Subcutaneous adipose tissue (tissue), 4 donors: ENCODE data around the gene TFCP2. TPM values are rescaled to one million over a fixed set of nuclear protein-coding genes. Genes with fewer than 3 reads are reported as not detected.

Experiments used
- CTCF ChIP-seq: fragments of 450-650 bp; IDR thresholded peaks from one replicate; pipeline ENCODE4 v1.5.1; 2016; ENCODE audit warnings: low read depth, mild to moderate bottlenecking, control low read depth, antibody characterized with exemption, moderate library complexity
- total RNA-seq, 4 donors: library from RNA; depleted of rRNA; stranded (reverse); fragments of >200 nt; gene quantifications; one replicate each; pipeline ENCODE4 v1.1.0, GENCODE V29; 2016

Gene TFCP2
- total RNA-seq, 4 donors from 2014 or later, result 13.1 to 22.8 (median 15.0) TPM

GRCh38 chr12:51216642-51217041 lies 43.7 kb upstream of the TFCP2 start:
- no peak for TF ChIP-seq CTCF

- no peak for TF ChIP-seq CTCF
Measured at GRCh38 chr12:51214895-51215294, 42.0 kb upstream of the TFCP2 start.

DNA sequence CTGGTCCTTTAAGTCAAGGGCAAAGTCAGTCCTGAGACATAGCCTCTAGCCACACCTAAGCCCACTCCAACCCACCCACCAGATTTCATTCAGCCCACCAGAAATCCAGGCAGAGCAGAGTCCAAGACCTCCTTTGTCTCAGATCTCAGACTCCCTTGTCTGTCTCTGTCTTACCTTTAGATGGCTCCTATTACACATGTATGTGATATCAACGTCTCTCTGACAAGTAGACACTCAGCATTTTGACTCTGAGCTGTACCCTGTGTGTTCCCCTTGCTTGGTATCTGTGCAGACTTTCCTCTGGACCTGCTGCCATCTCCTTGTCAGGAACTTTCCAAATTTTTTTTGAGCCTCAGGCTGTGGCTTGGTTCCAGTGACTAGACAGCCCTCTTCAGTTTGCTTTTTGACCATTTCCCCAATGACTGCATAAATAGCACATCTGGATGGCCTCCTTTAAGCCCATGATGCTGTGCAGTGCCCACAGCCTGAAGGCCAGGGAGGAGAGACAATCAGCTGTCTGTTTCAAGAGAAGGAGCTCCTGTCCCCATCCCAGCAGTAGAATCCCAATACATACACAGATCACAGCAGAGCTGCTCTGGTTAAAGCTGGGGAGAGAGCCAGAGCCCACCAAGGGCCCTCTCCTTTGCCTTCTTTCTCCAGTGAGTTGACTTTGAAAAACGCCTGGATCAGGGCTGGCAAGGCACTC lies 37.9 kb upstream of the TFCP2 start:
- no peak for TF ChIP-seq CTCF

DNA sequence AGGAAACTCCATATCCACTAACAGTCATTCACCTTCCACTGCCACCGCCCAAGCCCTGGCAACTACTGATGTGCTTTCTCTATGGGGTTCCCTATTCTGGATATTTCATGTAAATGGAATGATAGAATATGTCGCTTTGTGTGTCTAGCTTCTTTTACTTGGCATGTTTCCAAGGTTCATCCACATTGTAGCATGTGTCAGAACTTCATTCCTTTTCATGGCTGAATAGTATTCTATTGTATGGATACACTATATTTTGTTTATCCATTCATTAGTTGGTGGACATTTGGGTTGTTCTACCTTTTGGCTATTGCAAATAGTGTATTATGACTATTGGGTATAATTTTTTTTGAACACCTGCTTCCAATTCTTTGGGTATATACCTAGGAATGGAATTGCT lies 36.3 kb upstream of the TFCP2 start:
- no peak for TF ChIP-seq CTCF

- no peak for TF ChIP-seq CTCF
Measured at GRCh38 chr12:51208016-51208660, 35.2 kb upstream of the TFCP2 start.

DNA sequence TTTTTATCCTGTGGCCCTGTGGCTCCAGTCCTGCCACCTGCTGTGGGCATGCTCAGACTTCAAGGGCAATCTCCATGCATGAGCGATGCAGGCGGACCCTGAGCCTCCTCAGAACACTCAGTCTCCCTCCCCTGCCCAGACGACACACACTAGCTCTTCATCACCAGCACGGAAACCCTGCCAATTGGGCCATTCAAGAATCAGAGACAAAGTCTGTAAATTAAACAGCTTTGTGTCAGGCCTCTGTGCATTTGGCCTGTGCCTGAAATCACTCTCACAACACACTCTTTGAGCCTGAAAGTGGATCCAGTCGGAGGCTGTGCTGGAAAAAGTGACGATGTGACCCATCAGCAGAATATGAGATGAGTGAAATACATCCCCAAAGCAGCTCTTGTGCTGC lies 32.4 kb upstream of the TFCP2 start:
- no peak for TF ChIP-seq CTCF

DNA sequence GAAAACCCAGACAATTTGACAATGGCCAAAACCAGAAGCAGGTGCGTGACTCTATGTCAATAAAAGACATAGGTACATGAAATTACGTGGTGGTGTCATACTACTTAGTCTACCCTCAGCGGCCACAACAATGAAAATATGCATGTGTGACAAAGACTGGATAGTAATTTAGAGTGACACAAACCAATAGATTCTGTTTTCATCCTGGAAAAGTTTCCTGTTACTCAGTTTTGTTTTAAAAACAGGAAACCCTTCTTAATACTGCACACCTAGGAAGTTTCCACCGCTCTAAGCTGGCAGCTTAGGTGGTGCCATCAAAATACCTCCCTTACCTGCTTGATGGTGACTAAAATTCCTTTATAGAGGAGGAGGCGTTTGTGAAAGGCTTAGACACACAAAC lies 29.8 kb upstream of the TFCP2 start:
- no peak for TF ChIP-seq CTCF
